Measurements from ENCODE around the gene PACRGL.

DNA sequence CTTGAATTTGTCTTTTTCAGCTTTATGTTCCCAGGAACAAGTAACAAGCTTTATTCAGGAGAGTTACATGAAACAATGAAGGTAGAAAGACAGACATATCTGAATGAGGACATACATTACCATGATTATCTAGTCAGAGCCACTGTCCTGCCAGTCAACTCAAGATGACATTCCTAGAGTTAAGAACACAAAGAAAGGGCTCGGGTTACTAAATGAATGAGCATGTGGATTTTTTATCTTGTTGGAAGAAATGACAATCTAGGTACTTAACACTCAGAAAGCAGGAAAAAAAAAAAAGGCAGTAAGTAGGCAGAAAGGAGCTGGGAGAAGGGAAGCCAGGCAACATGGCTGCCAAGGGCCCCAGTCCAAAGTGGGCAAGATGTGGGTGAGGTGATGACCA lies 28.0 kb upstream of the PACRGL start:
- TF ChIP-seq ZNF778 (CRISPR knock-in tag; IDR thresholded peaks at IDR 0.05) (no peak), SP1 (CRISPR knock-in tag; IDR thresholded peaks at IDR 0.05) (no peak)
